Measurements from ENCODE around the gene CFAP92. TPM values are rescaled to one million over a fixed set of nuclear protein-coding genes. Genes with fewer than 3 reads are reported as not detected.

The CFAP92 gene
- total and polyA plus RNA-seq, 2 donors (not counting 1 experiment from before 2014, with no cell fraction given): not detected

DNA sequence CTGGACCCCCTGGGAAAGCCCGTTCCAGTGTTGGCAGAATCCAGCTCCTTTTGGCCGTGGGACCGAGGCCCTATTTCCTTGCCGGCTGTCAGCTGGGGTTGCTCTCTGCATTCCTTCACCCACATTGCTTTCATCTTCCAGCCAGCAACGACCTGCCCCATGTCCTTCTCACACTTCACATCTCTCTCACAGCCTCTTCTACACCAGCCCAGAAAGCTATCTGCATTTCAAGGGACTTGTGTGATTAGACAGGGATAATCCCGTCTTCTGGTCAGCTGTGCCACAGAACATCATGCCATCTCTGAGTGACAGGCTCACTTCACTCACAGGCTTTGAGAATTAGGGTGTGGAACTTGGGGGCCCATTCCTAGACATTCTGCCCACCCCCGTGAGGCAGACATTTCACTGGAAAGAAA is 23.6 kb upstream of the CFAP92 start:
- H3K4me3 ChIP-seq (ENCODE audit: control extremely low read depth in 1 of 5, extremely low read depth in 1 of 5, insufficient read depth in 1 of 5, low read depth in 2 of 5, low read length in 4 of 5): no peak overlapping the region
- peaks cover 33 to 35% of the 10 kb centered on the region in 2 donors for H3K4me1 ChIP-seq (ENCODE audit: control insufficient read depth in 2 of 2, insufficient read depth in 2 of 2, low read length in 2 of 2)
- no peaks in the 10 kb centered on the region for H3K27me3 Mint-ChIP-seq
- 65% methylated on average over 6 of the region's 7 CpGs for WGBS (ENCODE audit: insufficient coverage)
- no peaks in the 10 kb centered on the region for H3K36me3 ChIP-seq (replicated peaks in 1 of 2; ENCODE audit: control extremely low read depth in 1 of 2, control insufficient read depth in 1 of 2, extremely low read depth in 1 of 2, insufficient read depth in 2 of 2, low read length in 1 of 2)
- H3K79me2 ChIP-seq (ENCODE audit: control insufficient read depth, insufficient read depth, low read length): no peaks in the 10 kb centered on the region
- no peak for ATAC-seq (ENCODE audit: low read depth)
- H3K27me3 ChIP-seq (replicated peaks in 1 of 4; ENCODE audit: control extremely low read depth in 1 of 4, control insufficient read depth in 3 of 4, insufficient read depth in 4 of 4, low read length in 3 of 4): no peaks in the 10 kb centered on the region
- ChIA-PET CTCF (interaction anchor here (0.7 to 9.1 kb wide), 12 partner anchors 9 to 306 kb away, joined by 3 to 134 read pairs (median 12); partner anchors contain the start of gene CFAP92), POLR2A (interaction anchor here (0.9 to 2.7 kb wide), 4 partner anchors 9 to 261 kb away, joined by 3 to 19 read pairs (median 4); partner anchors contain the start of genes COPG1 and HMCES)
- H3K4me2 ChIP-seq (replicated peaks; ENCODE audit: low read depth, low read length, poor library complexity, severe bottlenecking): peak overlapping the region; percentile 70
- TF ChIP-seq CTCF (IDR thresholded peaks at IDR 0.05) (no peak), EZH2 (IDR thresholded peaks at IDR 0.05; ENCODE audit: borderline replicate concordance, insufficient read depth, low read depth, low read length, poor library complexity, severe bottlenecking) (no peak)
- no peak overlapping the region for H2AFZ ChIP-seq (ENCODE audit: insufficient read depth, low read depth, low read length, poor library complexity, severe bottlenecking)
- H3K4me1 Mint-ChIP-seq: peaks cover 41% of the 10 kb centered on the region
- intact Hi-C loops (cut with micrococcal nuclease): loop anchor here (1.0 to 2.0 kb wide), 2 partner anchors 216 to 231 kb away; partner anchors contain the start of gene COPG1
- H3K4me3 Mint-ChIP-seq: peak overlapping the region; percentile 79
- no peak for DNase-seq
- H3K27ac ChIP-seq (ENCODE audit: low read length in 2 of 2): peak overlapping the region; percentile 85 to 96
- peak overlapping the region; percentile 17 for H3K9ac ChIP-seq (ENCODE audit: low read length)
- H4K20me1 ChIP-seq (ENCODE audit: control insufficient read depth, insufficient read depth, low read length, poor library complexity, severe bottlenecking): no peaks in the 10 kb centered on the region
- H3K9me3 Mint-ChIP-seq (ENCODE audit: insufficient read depth): no peaks in the 10 kb centered on the region
- peak overlapping the region; percentile 97 for H3K27ac Mint-ChIP-seq
- H3K9me3 ChIP-seq (ENCODE audit: control extremely low read depth in 1 of 3, control insufficient read depth in 2 of 3, insufficient read depth in 1 of 3, low read length in 2 of 3): peaks cover 0 to 14% (median 0%) of the 10 kb centered on the region in 3 donors

All from B cell (primary cell).